Measurements from ENCODE around the gene ENTHD1.
"Not testable (repeated sequence)": the region's sequence is repeated elsewhere in the genome, so short reads cannot be mapped to it uniquely, and the experiment has no call there.

The ENTHD1 gene

DNA sequence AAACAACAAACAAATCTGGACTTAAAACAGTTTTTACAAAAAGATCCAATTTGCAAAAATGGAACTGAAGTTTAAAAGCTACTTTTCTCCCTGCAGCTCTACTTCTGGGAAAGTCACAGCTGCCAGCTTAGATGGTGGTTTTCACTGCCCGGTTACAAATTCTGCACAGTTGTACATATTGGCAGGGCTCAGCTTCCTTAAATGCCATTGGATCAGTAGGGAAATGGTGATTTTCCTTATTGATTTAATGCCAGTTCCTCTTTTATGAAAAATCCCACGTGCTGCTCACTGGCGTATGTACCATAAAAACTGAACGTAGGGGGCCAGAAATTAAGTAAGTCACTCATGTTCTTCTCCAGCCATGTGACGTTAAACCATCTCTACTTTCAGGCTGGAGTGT is 30.1 kb upstream of the ENTHD1 start:
- no peak for DNase-seq

DNA sequence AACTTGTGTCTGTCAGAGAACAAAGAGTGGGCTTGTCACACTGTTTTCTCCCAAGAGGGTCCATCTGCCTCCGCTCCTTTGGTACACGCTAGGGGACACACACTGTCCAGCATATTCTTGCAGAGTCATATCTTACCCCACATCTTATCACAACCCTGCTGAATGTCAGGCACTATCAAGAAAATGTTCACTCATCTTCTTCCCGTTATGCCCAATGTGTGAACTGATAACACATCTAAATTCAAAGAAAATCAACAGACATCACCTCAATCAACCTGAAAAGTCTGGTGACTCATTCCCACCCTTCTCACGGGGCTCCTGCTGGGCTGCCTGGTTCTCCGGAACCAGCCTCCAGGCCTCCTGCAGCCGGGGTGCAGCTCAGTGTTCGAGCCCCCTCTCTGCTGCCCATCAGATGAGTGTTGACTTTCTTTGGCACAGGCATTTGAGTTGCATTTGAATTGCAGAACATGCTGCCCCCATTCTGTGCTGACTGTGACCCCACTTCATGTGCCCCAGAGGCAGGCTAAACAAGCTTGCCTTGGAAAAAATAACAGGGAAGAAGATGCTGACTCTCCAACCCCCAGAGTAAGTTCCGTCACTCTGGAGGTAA is 26.7 kb upstream of the ENTHD1 start:
- DNase-seq = no peak

DNA sequence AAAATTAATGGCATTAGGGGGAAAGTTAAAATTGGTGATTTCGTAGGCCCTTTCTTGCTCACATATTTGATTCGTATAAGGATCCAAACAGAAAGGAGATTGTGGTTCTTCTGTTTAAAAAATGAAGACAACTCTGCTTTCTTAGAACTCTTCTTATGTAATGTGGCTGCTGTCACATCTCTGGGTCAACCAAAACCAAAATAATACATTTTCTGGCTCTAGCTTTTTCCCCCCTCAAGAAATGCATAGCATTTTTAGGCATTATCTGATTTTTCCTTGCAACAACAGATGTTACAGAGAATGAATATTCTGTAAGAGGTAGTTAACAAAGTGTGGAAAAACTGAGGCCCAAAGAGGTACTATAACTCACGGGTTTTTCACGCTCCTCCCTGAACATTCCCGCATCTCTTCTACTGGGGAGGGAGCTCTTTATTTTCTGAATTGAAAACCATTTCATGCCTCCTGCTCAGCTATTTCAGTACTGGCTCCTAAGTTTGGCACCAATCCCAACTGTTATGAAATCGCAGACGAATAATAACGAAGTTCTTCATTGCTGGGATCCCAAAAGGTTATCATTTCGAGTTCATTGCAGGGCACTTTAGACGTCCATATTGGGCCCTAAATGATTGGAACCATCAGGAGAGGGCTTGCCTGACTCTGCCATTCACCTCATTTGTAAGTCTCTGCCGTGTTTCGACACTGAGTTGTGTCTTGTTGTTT is 24.4 kb upstream of the ENTHD1 start:
- no peak for DNase-seq

DNA sequence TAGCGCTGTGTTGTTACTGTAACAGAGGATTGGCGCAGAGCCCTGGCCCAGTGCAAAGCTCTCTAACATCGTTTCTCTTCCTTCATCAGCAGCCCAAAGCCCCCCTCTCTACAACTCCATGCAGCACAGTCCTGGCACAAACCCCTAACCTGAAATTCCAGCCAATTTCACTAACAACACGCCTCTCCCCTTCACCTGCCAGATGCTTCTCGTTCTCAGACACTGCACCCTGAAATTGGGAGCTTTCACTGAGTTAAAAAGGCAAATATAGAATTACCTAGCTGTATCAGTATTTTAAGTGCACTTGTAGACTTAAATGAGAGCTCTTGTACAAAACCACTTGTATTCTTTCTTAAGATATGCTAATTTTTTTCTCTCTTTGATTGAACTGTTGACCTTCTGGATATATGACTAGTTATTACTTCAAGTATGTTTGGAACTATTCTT is 23.7 kb upstream of the ENTHD1 start:
- no peak for DNase-seq

DNA sequence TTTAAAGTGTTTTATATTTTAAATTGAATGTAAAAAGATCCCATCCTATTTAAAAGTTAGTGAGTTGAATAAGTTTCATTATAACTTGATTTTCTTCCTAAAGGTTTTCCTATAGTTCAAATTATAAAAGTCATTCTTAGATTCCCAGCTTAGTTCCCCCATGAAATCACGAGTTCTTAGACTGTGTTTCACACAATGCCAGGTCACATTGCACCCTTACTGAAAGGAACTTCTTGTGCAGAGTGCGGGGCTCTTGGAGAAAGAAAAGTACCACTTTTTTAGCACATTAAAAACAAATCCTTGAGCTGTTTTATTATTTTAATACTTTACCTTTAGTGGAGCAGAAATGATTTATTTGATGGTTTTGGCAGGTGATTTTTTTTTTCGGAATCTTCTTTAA is 22.9 kb upstream of the ENTHD1 start:
- no peak for DNase-seq

DNA sequence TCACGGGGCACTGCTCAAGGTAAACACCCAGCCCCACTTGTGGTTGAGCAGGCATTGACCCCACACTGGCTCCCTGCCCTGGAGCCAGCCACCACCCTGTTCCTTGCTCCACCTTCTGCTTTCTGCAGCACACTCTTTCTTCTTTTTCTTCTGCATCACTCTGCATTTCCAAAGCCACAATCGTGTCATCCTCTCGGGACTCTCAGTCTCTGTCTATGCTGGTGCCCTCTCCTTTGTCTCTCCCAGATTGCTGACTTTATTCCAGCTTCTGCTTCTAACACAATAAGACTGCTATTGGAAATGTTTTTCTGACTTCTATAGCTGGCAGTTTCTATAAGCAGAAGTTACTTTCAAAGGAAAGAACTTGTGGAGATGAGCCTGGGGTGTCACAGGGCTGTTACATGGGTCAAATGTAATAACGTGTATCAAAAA is 21.8 kb upstream of the ENTHD1 start:
- DNase-seq = no peak

DNA sequence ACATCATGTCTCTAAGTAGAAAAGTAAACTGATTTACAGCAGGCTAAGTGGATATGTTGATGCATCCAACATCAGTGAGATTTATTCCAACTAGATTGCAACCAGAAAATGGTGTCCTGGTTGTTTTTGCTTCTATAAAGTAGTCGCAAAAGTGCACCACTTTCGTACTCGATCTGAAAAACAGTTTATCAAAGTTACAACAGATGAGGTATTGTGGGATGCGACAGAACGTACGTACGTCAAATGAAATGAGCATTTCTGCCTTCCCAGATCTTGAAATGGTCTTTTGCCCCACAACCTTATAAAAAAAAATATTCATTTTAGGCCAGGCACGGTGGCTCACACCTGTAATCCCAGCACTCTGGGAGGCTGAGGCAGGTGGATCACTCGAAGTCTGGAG is 21.0 kb upstream of the ENTHD1 start:
- no peak for DNase-seq

DNA sequence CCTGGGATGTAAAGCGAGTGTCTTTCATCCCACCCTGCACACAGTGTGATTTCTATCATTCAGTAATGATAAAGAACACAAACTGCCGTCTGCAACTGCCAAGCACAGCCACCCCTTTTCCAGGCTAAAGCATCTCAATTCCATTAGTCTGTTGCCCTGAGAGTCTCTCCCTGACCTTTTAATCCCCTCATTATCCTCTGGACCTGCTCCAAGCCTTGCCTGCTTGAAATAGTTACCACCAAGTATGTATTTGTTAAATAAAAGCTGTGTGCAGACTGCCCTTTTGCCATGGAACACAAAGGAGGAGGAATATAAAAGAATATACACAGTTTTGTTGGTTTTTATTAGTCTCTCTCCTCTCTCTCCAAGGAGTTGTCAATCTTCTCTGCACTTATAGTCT is 20.3 kb upstream of the ENTHD1 start:
- no peak for DNase-seq

DNA sequence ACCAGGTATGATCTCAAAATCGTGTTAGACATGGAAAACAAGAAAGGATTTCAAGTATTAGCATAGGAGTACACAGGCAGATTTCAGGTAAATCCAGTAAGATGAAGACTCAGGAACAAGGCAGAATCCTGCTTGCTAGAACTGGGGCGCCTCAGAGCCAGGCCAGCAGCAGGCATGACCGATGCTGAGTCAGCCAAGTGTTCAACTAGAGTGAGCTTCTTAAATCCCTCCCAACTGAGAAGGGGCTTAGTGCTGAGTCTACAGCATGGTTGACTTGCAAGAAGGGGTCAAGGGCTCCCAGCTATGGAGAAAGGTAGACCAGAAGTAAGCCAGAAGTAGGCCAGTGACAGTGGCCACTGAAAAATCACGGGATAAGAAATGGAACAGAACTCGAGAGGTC is 19.8 kb upstream of the ENTHD1 start:
- DNase-seq = no peak

DNA sequence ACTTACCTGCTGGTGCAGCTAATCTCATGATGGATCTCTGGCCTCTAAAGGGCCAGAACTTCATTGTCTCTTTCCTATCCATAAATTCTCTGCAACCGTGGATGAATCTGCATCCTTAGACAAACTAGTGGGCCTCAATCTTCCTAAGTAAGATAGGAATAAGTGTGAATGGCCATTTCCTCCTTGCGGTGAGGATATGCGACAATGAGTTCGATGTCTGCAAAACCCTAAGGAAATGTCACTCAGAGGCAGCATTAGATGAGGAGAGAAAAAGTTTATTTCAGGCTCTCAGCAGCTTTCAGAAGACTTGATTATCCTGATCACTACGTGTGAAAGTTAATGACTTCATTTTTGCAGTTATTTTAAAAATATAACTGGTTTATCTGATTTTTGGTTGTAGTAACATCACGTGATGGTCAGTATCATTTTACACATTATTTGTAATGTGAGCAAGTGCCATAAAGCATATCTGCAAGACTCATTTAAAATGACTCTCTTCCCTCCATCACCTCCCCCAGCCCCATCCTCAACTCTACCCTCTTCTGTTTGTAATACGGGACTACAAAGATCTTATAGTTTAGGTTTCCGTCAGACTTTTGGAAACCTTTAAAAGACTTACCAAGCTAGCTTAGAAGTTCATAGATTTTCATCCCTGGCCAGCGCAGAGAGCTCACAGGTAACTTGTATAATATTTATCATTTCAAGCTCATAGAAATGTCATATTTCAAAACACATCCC is 17.5 kb upstream of the ENTHD1 start:
- no peak for DNase-seq

DNA sequence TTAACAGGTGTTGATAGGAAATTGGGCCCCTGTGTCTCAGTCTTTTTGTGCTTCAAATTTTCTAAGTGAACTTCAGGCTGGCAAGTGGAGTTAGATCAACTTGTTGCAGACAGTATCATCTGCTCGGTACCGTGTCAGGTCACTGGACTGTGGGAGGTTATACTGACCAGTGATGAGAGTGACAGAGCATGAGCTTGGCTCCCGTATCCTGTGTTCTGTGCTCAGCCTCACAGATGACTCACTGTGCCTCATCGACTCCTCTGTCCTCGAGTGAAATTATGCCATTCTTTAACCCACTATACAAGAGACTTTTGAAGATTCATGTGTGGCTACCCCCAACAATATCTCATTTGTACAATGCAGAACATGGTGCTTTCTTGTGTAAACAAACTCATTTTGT is 15.2 kb upstream of the ENTHD1 start:
- DNase-seq = no peak

DNA sequence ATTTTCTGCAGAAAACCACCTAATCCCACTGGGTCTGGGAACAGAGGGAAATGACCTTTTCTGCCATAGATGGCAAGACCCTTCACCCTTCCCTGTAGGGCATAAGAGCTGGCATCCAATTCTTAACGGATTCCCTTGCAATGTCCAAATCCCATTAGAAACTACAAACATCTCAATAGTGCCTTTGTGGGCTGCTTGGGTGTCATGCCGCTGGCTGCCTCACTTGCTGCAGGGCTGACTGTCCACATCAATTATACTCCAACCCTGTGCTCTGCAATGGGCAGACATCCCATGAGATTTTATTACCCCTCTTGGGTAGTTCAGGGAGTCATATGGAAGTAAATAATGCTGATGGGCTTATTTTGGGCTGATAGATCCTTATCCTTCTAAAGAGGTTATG is 14.6 kb upstream of the ENTHD1 start:
- DNase-seq = no peak

DNA sequence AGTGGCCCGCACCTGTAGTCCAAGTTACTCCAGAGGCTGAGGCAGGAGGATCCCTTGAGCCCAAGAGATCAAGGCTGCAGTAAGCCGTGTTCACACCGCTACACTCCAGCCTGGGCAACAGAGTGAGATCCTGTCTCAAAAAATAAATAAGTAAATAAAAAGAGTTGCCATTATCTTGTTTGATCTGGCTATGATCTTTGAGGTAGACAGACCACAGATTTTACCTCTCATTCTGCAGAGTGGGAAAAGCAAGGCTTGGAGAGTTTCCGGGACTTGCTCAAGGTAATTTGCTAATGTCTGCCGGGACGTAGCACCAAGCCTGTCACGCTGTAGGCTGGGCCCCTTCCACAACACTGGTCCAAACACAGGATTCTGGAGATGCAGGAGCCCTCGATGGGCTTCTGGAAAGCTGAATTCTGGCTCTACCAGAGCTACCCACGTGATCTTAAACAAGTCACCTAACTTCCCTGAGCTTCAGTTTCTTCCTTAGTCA is 14.1 kb upstream of the ENTHD1 start:
- DNase-seq = no peak

DNA sequence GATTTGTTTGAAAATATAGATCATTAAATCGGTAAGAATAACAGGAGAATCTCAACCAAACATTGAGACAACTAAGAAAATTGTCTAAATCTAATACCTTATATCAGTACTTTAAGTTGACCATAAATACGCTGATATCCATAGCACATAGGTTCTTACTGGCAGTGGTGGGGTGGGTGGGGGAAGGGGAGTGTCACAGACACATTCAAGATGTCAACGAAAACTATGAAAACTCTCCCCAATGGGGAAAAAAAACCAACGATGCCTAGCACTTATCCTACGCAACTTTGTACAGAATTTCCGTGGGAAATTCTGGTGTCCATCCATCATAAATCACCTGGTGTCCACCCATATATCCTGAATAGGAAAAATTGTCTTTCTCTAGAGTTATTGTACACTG is 13.5 kb upstream of the ENTHD1 start:
- no peak for DNase-seq

DNA sequence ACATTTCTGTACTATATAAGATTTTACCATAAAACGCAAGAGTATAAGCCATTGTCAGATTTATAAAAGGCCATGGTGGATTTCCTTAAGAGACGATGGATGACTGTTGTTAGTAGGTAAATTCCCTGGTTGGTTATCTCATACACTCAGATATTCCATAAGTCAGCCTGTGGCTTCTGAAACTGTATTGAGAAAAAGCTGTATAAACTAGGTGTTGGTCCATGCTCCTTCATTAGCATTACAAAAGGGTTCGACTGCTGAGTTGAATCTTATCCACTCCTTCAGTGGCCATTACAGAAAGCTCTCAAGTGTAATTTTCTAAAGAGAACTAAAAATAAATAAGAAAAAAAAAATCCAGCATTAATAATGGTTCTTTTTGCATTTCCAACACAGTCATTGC is 12.6 kb upstream of the ENTHD1 start:
- no peak for DNase-seq

DNA sequence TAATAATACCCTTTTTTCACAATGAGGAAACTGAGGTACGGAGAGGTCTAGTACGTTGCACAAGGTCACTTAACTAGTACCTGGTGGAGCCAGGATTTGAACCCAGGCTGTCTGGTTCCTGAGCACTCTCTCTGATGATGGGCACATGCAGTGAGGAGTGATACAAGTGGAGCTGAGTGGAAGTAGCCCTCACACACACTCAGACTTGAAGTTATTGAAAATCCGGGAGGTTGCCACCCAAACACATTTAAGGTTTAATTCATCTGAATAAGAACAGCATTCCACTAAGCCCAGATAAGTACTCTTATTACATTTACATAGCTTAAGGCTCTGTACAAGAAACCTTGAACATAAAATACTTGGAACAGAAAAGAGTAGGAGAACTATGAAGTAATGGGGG is 12.1 kb upstream of the ENTHD1 start:
- no peak for DNase-seq

DNA sequence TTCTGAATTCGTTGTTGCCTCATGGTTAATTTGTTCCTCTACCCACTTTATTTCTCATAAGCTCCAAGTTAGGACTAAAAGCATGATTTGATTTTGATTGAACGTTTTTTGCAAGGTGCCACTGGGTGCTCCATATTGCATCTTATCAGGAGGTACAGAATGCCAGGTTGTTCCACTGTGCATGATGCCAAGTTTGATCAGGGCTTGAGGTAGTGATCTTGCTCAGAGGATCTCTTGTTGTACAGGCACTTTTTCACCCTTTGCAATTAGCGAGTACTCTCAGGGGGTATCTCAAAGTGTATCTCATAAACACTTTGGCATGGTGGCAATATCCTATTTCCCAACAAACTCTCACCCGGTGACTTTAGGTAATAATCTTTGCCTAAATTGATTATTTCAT is 11.3 kb upstream of the ENTHD1 start:
- no peak for DNase-seq

DNA sequence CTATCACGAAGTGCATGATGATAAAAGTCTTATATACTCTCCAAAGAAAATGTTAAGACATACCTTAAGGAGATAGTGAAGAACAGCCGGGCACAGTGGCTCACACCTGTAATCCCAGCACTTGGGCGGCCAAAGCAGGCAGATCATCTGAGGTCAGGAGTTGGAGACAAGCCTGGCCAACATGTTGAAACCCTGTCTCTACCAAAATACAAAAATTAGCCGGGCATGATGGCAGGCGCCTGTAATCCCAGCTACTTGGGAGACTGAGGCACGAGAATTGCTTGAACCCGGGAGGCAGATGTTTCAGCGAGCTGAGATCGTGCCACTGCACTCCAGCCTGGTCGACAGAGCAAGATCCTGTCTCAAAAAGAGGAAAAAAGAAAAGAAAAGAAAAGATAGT is 10.5 kb upstream of the ENTHD1 start:
- DNase-seq = not testable (repeated sequence)

DNA sequence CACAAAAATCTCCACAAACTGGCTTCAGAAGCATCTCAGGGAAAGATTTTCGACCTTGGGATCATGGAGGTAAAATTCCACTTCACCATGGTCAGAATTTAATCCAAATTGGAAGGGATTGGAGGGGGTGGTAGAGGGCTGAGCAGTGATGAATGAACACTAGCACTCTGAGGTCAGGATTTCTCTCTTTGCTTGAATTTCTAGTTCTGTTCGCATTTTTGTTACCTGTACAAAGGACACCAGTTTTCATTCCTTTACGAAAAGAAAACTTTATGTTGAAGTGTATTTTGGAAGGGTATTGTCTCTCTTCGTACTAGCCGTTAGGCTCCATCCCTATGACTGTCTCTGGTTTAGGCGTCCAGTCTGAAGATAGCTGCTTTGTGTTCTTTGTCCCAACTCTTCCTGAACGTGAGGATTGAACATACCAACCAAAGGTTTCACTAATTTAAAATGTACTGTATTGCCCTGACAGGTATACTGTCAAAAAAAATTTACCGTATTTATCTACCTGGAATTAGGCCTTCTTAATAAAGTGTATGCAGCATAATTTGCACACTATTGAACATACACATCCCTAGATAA is 8.1 kb upstream of the ENTHD1 start:
- no peak for DNase-seq

DNA sequence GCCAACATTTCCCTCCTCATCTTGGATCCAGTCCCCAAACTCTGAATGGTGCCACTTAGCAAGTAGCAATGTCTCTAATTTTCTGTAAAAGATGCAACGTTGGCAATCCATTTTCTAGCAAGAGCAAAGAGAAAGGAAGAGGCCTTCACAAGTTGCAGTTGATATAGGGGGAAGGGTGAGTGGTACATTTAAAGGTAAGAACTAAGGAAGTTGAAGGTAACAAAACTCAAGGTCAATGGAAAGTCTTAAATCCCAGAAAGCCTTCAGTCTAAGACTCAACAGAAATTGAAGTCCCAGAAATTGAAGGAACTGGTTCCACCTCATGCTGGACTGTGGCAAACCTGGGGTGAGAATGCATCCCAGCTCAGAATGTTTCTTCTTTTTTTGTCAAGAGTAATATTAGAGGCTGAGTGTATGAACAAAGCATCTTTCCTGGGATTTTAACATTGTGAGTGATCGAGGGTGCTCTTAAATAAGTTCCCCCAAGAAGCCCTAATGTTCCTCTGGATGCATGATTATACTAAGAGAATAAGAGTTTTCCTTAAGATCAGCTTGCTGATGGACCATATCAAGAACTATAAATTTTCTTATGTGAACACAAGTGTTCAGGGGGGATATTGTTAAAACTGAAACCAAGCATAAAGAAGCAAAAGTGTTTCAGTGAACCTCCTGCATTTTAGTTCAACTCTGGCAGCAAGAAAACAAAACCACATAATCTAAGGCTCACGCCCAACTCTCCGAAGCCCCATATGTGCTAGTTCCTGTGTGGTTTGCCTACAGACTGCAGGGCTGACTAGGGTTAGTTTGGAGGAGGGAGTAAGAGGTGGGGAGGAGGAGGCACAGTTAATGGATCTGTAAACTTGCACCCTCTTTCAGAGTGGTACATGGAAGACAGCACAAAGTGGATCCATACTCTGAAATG is 7.0 kb upstream of the ENTHD1 start, which contains the start of gene GRAP2:
GRAP2 (plus strand) TSS at position 779 of the 922 bp plus-strand sequence. CDS start 46,023 bp downstream, outside the sequence.
- no peak for DNase-seq

DNA sequence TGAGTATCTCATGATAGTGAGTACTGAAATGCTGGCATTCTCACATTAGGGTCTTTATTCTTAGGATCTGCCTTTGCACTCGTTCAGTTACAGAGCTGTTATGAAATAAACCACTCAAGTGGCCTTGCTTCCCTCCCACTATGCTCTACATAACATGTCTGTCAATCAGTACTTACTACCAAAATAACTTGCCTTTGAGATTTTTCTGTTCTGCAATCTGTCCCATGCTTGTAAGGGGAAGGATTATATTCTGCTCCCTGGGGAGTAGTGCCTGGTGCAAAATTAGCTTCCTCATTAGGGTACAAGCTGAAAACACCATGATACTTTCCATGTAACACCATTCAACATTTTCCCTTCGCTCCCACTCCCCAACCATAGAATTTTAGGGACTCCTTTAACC is 5.4 kb upstream of the ENTHD1 start:
- DNase-seq = no peak

DNA sequence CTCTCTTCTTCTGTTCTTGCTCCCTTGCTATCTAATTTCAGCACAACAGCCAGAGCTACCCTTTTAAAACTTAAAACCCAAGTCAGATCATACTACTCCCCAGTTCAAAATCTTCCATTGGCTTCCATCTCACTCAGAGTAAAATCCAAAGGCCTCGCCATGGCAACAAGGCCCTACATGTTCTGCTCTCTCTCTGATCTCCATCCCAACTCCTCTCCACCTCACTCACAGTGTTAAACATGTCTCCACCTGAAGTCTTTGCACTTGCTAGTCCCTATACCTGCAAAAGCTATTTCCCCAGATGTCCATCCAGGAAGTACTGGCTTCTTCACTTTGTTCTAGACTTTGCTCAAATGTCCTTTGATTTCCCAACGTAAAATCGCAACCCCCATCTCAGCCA is 4.3 kb upstream of the ENTHD1 start:
- no peak for DNase-seq
